Cardiac septum (tissue), 1 donor: ENCODE measurements around the gene MOCOS. TPM values are rescaled to one million over a fixed set of nuclear protein-coding genes. Genes with fewer than 3 reads are reported as not detected.
"Not testable (repeated sequence)": the region's sequence is repeated elsewhere in the genome, so short reads cannot be mapped to it uniquely, and the experiment has no call there.

Source experiments
- DNase-seq: peaks from one replicate; pipeline ENCODE4 v3.0.0-alpha.2; 2020; ENCODE audit warnings: low spot score
- intact Hi-C: fragments of 100-400 bp; cut with DNase I; formaldehyde crosslinking; loops from one replicate; pipeline ENCODE4 v1.14.0; 2022
- long read RNA-seq: library from polyadenylated mRNA; unstranded; transcript quantifications from one replicate; pipeline ENCODE4 v2.0.0, GENCODE V29; 2021
- total RNA-seq: library from RNA; stranded (reverse); fragmentation: NEBNext Ultra II Directional; extraction: Animal tissue kit (Norgen Biotek cat#: 25700); gene quantifications from one replicate; pipeline ENCODE4 v1.2.1, GENCODE V29; 2021
- donor health status: DM: no; HTN: no; CAD: no.

The MOCOS gene
- 0.38 TPM for total RNA-seq
- long read RNA-seq, partial matches to known transcripts, result 1 of 1 reads
- long read RNA-seq, other reads (novel, unspliced or antisense), result 0 of 1 reads

DNA sequence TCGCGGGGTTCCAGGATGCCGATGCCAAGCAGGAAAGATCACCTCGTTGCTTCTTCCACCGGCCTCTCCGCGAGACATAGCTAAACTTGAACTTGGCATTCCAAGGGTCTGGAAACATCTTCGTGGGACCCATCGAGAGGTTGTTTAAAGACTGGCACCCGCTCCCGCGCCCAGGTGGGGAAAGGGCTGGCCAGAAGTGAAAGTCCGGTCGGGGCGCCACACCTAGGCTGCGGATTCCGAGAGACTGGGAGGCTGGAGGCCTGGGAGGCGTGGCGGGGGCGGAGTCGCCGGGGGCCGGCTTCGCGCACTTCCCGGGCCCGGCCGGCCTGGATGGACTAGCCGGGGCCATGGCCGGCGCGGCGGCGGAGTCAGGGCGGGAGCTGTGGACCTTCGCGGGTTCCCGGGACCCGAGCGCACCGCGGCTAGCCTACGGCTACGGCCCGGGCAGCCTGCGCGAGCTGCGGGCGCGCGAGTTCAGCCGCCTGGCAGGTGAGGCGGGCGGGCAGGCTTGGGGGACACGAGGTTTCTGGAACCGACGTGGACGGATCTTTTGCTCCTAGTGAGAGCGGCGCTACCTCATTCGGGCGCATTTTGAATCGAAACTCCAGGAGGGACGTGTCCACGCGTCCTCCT lies at the start of gene MOCOS:
Gene MOCOS (plus strand): TSS at position 305 of the 633 bp plus-strand sequence. CDS start 43 bp downstream, at position 348.
- peak; percentile 85 for DNase-seq
- intact Hi-C loops, result loop anchor here (5.0 to 10.0 kb wide), 3 partner anchors 60 to 247 kb away; partner anchors contain the start of genes ELP2 and SLC39A6

DNA sequence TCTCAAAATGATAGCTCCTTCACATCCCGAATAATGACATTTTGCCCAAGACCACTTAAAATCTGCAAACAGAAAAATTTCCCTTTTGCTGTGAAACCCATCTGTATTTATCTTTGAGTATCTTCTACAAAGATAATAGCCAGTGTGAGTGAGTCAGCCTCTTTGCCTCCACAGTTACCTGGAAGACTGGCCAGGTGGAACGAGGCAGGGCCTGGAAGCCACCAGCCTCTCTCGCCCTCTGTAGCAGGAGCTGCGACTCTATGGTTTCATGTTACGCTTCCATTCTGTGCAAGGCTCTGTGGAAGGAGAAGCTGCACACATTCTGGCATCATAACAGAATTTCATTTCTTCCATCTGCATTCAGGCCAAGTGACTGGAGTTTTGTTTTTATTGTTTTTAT lies 48.1 kb upstream of the MOCOS start:
- DNase-seq, result no peak
- intact Hi-C loops, result no loop called here

DNA sequence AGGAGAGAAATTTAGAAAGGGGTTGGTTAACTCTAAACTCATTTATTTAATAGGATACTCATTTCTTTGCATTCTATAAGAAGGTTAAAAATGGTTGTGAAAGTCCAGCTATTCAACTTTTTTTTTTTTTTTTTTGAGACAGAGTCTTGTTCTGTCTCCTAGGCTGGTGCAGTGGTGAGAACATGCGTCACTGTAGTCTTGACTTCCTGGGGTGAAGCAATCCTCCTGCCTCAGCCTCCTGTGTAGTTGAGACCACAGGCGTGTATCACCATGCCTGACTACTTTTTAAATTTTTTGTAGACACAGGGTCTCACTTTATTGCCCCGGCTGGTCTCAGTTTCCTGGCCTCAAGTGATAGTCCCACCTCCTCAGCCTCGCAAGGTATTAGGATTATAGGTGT lies 45.7 kb upstream of the MOCOS start:
- intact Hi-C loops, result no loop called here
- no peak for DNase-seq

GRCh38 chr18:36142751-36143150 lies 44.5 kb upstream of the MOCOS start:
- intact Hi-C loops, result no loop called here
- no peak for DNase-seq

GRCh38 chr18:36143391-36143790 lies 43.9 kb upstream of the MOCOS start:
- intact Hi-C loops, result no loop called here
- DNase-seq, result no peak

GRCh38 chr18:36149514-36150289 lies 37.6 kb upstream of the MOCOS start:
- intact Hi-C loops, result no loop called here
- no peak for DNase-seq

GRCh38 chr18:36152781-36153180 lies 34.5 kb upstream of the MOCOS start:
- DNase-seq, result no peak
- intact Hi-C loops, result no loop called here

GRCh38 chr18:36153203-36153602 lies 34.1 kb upstream of the MOCOS start:
- intact Hi-C loops, result no loop called here
- no peak for DNase-seq

GRCh38 chr18:36153771-36154170 lies 33.5 kb upstream of the MOCOS start:
- DNase-seq, result no peak
- intact Hi-C loops, result no loop called here

DNA sequence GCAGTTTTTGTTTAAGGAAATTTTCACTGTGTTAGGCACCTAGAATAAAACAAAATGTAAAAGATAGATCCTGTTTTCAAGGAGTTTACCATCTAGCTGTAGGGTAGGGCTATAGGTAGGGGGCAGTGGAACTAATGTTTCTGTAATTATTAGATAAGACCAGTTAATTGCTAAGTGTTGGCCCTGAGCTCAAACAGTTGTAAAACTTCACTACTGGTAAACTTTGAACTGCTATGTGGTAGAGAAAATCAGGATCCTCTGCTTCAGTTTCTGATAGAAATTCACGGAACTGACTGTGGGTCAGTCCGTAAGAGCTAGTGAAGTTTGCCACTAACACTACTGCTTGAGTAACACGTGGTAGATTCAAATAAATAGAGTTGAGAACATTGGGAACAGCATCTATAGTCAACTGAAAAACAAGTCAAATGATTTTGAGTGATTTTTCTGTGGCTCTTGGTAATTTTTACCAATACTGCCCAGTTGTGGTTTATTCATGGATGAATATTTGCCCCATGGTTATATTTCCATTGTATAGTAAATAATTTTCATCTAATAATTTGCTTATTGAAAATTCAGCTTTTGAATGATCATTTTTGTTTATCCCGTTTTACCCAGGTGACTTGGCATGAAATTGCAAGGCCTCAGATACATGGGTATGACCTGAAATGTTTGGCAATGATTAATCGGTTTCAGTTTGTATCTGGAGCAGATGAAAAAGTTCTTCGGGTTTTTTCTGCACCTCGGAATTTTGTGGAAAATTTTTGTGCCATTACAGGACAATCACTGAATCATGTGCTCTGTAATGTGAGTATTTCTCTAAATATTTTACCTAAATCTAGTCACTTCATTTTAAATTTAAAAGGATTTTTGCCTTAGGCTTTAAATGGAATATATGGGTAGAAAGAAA lies 31.2 kb upstream of the MOCOS start:
- DNase-seq, result no peak
- intact Hi-C loops, result no loop called here

GRCh38 chr18:36157441-36157840 lies 29.9 kb upstream of the MOCOS start:
- DNase-seq, result no peak
- intact Hi-C loops, result no loop called here

GRCh38 chr18:36158266-36158867 lies 28.9 kb upstream of the MOCOS start:
- no peak for DNase-seq
- intact Hi-C loops, result no loop called here

DNA sequence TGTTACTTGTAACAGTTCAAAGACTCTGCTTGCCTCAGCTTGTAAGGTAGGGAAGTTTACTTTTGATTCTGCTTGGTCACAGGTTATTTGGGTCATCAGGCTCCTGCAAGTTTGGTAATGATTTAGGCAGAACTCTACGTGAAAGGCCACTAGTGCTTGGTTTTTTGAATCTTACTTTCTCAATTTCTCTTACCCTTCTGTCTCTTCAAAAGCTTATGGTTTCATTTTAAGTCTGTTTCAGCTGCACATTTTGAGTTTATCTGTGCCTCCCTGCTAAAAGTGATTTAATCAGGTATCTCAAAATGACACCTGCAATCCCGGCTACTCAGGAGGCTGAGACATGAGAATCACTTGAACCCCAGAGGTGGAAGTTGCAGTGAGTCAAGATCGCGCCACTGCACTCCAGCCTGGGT lies 26.3 kb upstream of the MOCOS start:
- DNase-seq, result no peak
- intact Hi-C loops, result no loop called here

- intact Hi-C loops, result no loop called here
- no peak for DNase-seq
Measured at GRCh38 chr18:36162981-36163380, 24.3 kb upstream of the MOCOS start.

DNA sequence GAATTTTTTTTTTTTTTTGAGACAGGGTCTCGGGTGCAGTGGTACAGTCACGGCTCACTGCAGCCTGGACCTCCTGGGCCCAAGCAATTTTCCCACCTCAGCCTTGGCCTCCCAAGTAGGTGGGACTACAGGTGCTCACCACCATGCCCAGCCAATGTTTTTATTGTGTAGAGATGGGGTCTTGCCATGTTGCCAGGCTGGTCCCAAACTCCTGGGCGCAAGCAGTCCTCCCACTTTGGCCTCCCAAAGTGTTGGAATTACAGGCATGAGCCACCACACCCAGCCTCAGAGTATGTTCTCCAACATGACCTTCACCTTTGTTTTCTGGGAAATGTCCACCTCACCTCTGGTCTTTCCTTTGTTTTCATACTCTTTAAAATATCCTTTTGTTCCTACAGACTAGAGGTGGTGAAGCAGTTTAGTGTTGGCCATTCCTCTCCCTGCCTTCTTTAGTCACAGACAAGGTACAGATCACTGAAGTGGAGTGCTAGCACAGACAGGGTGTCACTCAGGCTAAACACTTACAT lies 19.5 kb upstream of the MOCOS start:
- intact Hi-C loops, result no loop called here
- no peak for DNase-seq

DNA sequence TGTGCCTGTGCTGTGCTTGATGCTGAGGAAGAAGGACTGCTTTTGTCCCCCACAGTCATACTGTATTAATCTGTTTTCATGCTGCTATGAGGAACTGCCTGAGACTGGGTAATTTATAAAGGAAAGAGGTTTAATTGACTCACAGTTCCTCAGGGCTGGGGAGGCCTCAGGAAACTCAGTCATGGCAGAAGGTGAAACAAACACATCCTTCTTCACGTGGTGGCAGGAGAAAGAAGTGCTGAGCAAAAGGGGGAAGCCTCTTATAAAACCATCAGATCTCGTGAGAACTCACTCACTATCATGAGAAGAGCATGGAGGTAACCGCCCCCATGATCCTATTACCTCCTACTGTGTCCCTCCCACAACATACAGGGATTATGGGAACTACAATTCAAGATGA lies 19.0 kb upstream of the MOCOS start:
- DNase-seq, intact Hi-C loops: not testable (repeated sequence)

GRCh38 chr18:36169938-36170337 lies 17.4 kb upstream of the MOCOS start:
- no peak for DNase-seq
- intact Hi-C loops, result no loop called here

- no peak for DNase-seq
- intact Hi-C loops, result no loop called here
Measured at GRCh38 chr18:36175481-36175880, 11.8 kb upstream of the MOCOS start.

- no peak for DNase-seq
- intact Hi-C loops, result no loop called here
Measured at GRCh38 chr18:36176177-36176584, 11.1 kb upstream of the MOCOS start.
